Stimulated activated CD8-positive, alpha-beta memory T cell treated with anti-CD3 and anti-CD28 coated beads, Interleukin-4, amount 100 ng/mL, for 24 hours (primary cell): ENCODE measurements around the gene VOPP1.
"Not testable (repeated sequence)": the region's sequence is repeated elsewhere in the genome, so short reads cannot be mapped to it uniquely, and the experiment has no call there.

ENCODE experiments used
- DNase-seq: peaks from one replicate; pipeline ENCODE4 v3.0.0-alpha.2; 2020; ENCODE audit warnings: low read depth

VOPP1 gene

DNA sequence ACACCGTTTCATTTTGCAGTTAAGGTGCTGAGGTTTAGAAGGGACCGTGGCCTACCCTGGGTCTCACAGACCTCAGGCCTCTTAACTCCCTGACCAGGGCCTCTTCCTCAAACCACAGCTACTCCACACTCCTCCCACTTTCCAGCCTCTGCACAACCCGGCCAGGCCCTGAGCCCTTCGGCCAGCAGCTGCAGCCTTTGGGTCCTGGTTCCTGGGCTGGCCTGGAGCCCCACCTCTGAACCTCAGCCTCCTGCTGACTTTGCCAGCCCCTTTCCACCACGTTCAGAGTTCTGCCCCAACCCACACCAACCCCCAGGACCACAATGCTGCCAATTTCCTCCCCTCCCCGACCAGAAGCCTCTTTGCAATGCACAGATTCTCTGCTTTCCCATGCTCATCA, 84.1 kb downstream of the VOPP1 start:
- no peak for DNase-seq

DNA sequence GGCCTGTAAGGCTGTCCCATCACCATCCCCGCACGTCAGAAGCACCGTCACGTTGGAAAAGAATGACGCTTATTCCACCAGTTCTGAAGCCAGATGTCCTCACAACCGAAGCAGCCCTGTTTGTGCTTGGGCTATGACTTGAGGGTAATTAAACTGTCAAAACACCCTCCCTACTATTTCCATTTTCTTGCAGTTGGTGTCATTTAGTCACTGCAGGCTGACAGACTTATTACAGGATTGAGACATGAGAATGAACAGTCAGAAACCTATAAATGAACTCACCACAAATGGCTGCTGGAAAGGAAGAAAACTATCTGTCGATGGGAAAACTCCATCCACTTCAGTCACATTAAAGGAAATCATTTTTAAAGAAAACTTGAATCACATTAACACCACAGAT, 85.3 kb downstream of the VOPP1 start:
- DNase-seq = no peak

DNA sequence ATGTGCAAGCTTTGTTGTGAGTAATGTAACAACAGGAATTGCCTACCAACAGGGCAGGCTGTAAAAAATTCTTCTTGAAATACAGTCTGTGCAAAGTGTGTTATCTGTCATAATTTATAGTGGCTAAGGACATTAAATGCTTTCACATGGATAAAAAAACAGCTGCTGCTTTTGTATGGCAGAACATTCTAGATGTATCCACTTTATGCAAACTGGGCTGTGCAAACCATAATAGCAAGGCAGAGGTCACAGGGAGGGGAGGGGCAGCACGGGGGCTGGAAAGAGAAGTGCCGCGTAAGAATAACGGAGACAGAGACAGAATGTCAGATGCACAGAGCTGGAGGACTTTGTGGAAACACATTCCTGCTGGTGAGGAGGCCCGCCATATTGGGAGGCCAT, 86.1 kb downstream of the VOPP1 start:
- DNase-seq = no peak

DNA sequence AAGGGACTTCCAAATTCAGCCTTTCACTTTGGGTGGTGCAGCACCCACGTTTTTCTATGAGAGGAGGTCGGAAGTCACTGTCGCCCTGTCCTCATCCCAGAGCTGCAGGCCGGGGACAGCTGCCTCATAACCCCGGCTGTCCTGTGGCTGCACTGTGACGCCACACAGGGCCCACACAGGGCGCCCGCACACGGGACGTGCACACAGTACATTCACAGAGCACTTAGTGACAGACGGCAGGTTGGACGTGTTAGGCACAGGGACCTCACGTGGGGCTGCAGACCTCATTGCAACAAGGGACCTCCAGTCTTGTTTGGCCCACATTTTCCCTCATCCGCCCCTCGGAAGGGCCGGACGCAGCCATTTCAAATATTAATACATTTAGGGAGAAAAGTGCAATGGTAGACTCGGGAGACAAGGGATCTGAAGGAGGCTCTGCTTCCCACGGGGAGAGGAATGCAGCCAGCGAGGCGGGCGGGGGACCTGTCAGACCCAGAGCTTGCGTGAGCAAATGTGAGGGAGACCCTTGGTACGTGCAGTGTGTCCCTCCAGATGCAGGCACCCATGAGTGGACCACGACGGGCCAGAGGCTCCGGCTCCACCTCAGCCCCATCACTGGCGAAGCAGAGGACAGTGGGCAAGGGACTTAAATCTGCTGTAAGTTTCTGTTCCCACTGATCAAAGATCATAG, 86.7 kb downstream of the VOPP1 start:
- no peak for DNase-seq

DNA sequence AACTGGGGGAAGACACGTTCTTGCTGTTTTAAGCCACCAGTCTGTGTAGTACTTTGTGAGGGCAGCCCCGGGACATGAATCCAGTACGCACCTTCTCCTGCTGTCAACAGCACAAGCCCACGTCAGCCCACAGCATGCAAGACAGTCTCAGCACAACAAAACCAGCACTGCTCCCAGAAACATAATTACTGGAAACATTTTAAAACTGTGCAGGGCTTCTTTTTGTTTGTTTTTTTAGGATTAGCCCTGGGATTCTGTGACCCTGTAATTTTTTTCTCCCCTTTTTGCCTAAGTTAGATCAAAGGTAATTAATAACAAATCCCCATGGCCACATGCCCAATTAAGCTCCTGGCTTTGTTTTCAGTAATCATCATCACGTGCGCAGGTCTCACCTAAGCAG, 87.5 kb downstream of the VOPP1 start:
- DNase-seq = no peak

DNA sequence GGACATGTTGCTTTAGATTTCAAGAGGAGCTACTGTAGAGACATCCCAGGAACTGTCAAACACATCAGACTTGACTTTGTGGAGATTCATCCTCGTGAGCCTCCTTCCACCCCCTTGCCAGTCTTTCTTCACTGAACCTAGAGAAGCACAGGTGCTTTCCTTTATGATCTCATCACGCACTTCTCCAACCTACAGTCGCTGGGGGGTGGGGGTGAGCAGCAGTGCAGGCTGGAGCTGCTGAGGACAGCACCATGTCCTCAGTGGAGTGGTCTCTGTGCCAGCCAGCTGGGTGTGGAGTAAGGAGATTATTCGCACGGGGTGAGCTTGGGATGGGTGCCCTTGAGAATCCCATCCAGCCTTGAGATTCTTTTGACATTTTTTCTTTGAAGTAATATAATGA, 88.1 kb downstream of the VOPP1 start:
- no peak for DNase-seq

DNA sequence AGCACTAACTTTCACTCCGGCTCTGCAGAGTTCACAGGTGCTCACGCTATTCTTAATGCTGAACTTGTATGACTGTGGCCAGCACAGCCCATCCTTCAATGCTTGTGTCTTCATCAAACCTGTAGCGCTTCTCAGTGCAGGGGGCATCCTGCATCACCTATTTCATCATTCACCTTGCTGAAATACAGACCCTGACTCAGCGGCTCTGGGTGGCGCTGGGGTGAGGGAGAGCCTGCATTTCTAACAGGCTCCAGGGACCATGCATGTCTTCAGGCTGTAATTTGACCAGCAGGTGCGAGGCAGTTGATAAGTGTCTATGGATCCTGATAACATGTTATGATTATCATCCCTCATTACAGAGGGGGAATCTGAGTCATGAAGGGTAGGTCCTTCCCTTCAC, 89.3 kb downstream of the VOPP1 start:
- DNase-seq = no peak

DNA sequence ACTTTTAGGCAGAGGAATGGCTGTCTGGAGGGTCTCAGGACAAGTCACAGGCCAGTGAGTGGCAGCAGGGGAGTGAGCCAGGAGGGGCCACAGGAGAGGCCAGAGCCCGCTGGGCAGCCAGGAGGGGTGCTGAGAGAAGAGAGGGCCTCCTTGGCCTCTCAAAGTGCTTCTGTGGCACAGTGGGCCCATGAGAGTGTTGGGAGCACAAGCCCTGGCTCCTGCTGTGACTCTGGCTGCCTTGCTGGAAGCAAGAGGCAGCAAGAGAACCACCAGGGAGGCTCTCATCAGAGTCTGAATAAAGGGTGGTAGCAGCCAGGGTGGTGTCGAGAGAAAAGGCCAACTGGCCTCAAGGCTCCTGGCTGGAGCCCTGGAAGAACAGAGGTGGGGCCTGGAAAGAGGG, 91.1 kb downstream of the VOPP1 start:
- no peak for DNase-seq

DNA sequence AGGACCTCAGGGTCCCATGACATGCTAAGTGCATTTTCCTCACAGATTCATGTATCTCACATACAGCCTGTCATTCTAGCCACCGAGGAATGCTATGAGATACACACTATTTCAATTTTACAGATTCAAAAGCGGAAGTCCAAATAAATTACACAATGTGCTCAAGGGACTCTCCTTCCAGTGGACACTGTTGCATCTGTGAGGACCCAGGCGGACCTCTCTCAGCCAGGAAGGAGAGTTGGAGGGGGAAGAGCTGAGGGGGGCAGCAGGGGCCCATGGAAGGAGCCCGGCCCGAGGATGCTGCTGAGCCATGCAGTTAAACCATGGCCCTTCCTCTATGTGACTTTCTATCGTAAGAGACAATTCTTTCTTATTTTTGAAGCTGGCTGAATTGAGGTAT, 93.6 kb downstream of the VOPP1 start:
- no peak for DNase-seq

DNA sequence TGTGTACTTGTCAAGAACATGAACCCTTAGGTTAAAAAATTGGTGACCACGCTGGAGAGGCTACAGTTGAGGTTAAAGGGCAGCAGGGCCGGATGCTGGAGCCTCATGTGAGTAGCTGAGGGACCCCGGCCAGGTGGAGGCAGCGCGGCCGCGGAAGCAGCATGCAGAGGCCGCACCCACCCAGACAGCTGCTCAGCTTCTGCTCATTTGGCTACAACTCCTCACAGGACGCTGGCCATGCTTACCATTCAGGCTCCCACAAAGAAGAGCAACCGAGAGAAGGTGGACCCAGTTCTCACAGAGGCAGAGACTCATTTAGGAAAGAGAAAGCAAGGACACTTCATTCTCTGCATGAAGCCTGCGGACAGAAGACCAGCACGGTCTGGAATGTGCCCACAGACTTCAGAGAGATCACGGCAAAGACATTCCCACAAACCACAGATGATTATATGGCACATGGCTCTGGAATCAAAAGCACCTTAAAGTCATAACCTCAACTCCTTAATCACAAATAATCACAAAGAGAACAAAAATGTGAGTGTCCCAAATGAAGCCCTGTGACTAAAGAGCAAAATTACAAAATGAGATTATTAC, 94.4 kb downstream of the VOPP1 start:
- no peak for DNase-seq

DNA sequence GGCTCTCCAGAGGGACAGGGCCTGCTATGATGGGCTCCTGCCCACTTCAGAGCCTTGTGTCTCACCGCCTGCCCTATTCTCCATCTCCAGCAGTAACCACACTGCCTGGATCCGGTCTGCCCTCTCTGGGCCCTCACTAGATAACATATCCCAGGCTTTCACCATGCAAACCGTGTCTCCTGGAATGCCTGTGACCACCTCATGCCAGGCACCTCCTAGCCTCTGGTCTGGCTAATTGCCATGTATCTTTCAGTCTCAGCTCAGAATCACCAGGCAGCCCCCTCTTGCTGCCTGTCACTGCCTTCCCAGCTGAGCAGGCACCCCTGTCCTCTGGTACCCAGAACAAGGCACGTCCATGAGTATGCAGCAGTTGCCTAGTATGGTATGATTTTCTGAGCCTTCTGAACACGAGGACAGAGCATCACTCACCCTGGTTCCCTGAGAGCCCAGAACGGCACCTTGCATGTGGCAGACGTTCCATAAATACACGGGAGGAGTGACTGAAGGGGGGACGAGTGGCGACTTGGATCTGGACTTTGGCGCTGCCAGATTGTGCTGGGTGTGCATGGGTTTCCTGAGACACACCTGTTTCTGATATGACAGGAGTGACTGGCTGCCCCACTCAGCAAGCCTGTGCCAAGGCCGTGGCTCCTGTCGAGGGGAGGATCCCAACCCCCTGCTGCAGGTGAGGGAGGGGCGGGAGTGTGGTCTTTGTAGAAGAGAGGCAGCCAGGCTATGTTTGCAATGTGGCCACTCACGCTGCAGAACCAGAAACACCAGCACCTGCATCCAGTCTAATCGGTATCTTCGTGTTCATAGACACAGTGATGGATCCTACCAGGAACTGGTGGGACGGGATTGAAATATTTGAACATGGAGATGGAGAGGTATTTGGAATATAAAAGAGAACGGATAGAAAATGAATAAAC, 95.2 kb downstream of the VOPP1 start:
- DNase-seq = no peak

DNA sequence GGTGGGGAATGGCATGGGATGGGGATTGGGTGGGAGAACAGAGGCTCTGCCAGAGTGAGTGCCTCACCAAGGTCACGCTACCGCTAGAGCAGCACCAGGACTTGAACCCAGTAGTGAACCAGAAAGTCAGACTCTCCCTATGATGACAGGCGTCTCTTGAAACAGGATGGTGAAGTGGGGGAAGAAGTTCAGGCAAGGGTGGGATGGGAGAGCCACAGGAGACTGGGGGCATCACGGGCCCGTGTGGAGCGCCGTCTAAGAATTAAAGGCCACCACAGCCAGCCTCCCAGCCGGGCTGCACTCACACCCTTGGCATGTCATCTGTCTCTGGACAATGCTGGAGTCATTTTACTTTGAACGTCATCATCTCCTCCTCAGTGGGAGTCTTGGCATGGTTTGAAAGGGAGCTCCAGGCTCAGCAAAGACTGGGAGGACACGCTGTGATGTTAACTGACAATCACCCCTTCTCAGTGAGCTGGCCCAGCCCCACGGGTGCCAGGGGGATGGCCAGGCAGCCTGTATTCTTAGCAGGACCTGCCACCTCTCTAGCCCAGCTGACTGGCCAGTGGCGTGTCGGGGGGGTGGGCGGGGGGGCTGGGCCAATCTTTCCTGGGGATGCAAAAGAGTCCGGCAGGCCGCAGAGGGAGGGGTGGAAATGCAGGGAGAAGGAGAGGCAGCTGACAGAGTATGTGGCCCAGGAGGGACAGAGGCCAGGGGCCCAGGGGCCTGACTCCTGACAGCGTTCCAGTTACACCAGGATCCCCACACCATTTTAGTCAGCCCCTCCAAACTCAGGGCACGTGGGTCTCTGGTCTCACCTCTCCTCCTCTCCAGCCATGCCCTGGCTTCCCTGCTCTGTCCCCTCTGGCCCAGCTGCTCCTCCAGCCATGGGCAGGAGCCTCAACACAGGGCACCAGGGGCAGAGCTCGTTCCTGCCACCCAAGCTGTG, 96.2 kb downstream of the VOPP1 start:
- no peak for DNase-seq

DNA sequence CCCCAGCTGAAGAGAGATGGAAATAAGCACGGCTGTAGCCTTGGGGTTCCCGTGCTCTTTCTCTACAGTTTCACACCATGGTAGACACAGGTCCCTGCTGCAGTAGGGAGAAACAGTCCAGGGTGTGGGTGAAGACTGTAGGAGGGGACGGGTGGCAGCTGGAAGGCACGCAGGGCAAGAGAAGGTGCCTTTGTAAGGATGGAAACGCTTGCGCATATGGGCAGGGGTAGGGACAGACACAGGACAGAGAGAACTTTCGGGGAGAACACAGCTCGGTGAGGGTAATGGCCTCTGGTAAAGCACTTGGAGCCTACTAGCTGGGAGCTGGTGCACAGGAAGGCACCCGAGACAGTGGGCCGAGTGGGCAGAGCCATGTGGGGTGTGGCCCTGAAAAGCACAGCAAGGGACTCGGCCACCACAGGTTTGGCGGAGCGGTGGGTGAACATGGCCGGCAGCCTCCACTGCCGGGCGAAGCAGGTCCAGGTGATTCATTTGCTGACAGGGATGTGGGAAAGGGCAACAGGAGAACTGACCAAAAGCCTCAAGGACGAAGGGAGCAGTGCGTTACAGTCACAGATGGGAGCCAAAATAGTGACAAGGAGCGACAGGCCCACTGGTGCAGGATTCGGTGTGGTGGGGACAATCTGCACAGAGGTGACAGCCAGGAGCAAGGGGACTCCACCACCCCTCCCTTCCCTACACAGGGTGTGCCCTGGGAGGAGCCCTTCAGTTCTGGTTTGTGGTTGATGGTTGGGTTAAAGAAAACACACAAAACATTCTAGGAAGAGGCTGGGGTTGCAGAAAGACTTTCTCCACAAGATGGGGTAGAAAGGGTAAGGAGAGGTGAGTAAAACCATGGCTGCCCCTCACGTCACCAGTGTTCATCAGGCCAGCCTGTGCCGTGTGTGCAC, 97.1 kb downstream of the VOPP1 start:
- no peak for DNase-seq

DNA sequence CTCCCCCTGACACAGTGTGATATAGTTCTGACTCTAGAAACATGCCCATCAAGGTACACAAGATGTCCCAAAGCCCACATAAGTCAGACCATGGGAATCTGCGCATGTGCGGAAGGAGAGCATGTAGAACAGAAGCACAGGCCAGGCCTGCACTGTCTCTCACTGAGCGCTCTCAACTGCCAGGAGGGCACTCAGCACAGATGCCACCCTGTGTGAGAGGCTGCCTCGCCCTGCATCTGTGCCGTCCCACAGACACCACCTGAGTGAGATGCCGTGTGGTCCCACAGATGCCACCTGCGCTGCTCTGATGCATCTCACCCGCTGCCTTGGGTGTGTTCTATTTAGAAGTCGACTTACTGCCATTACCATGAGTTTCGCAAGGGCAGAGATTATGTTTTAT, 98.4 kb downstream of the VOPP1 start:
- DNase-seq = no peak

DNA sequence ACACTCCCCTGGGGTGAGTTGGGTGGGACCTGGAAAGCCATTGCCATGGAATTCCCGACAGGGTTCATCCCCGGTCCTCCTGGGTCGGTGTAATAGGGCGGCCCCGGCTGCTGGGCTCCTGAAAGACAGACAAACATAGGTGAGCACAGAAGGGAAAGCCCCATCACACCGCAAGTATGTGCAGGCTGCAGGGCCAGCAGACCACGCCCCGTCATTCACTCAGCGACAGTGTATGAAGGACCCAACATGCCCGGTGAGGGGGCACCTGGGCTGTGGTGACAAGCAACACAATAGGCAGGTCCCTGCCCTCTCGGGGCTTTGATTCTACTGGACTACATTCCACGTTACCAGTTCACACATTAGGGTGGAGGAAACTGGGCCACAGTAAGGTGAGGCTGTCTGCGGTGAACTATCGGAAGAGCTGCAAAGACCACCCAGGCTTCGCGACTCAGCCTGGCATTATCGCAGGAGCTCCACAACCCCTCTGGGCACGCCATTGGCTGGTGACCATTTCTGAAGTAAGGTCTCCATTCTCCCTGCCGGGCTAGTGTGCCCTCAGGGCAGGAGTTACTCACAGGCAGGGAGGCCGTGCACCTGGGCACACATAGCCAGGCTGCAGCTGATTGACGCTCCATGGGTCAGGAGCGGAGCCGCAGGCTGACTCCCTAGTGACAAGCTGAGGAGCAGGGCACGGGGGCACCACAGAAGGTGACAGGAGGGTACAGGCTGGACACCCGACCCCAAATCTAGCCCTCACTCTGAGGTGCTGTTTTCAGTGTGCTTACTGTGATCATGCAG, 99.2 kb downstream of the VOPP1 start:
- no peak for DNase-seq

DNA sequence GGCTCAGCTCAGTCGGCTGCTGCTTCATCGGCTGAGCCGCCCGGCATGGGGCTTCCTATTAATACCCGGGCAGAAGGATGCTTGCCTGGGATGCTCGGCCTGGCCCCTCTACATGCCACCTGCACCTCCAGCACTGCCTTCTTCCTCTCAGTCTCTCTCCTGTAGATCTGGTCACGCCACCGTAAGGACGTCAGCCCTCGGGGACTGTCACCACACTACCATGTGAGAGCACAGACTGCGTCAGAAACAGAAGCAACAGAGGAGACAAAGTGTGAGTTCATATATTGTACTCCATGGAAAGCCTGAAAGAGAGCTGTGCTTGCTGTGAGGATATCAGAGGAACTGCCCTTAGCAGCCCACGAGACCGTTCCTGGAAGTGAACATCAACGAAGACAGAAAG, 99.9 kb downstream of the VOPP1 start:
- DNase-seq = not testable (repeated sequence)

DNA sequence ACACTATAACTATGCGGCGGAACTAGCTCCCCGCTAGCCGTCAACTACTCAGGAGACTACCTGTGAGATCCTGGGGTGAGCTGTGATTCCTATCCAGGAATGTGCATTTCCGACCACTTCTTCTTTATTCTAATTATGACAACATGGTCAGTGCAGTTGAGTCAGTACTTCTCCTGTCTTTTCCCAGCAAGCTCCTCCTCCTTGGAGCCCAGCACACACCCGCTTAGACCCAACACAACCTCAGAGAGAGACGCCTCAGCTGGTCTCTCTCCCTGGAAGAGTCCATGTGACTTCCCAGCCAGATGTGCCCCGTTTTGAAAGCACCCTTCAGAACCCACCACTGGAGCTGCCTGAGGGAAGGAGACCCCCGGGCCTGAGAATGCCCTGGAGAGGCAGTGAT, 100.7 kb downstream of the VOPP1 start:
- not testable (repeated sequence) for DNase-seq

DNA sequence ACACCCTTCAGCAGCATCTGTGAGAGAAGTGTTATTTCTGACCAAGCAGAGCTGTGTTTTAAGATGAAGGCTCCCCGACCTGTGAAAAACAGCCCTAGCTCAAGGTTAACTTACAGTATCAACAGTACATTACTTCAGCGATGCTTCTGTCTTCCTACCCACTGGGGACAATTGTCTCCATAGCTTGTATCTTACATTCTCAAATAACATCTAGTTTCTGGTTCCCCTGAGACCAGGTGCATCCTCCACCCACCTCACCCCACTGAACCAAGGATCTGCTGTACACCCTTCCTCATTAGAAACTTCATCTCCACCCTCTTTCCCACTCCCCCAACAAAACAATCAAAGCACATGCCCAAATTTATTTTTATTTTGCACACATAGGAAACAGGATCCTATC, 102.0 kb downstream of the VOPP1 start:
- no peak for DNase-seq

DNA sequence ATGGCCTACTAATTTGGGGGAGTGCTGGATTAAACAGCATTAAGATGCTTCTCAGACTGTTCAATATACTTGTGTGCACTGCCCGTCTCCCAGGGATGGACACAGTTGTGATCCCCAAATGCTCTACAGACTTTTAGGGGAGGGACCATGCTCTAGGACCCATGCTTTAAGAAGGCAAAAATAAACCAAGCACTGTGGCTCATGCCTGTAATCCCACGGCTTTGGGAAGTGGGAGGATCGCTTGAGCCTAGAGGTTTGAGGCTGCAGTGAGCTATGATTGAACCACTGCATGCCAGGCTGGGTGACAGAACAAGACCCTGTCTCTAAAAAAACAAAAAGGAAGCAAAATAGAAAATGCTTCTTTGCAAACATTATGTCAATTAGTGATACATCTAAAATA, 102.6 kb downstream of the VOPP1 start:
- DNase-seq = no peak

DNA sequence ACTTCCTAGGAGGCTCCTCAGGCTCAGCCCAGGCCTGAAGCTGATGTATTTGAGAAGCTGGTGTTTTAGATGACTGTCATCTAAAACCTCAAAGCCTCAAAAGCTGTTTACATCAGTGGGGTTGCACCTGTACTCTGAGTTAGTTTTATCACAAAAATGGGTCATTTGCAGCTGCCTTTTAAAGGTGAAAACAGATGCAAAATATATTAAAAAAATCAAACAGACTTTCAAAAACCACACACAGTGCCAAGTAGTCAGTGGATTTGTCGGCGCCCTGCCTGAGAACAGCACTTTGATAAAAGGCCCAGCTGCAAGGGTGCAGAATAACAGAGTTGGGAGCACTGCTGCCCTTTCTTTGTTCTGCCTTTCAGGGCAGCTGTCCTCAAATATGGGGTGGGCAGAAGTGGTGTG, 103.0 kb downstream of the VOPP1 start:
- DNase-seq = no peak
